Measurements from ENCODE around the gene RPS6KB1. TPM values are rescaled to one million over a fixed set of nuclear protein-coding genes. Genes with fewer than 3 reads are reported as not detected.
"Not testable (repeated sequence)": the region's sequence is repeated elsewhere in the genome, so short reads cannot be mapped to it uniquely, and the experiment has no call there.

RPS6KB1 gene
- total RNA-seq, 1 donor from 2014 or later: 29.0 TPM

- Histone ChIP-seq H3K4me1 (no peaks in the 10 kb centered on the region), H3K27me3 (ENCODE audit: low read depth) (no peaks in the 10 kb centered on the region), H3K9me3 (no peaks in the 10 kb centered on the region), H3K27ac (no peak overlapping the region), H3K36me3 (peaks cover 33% of the 10 kb centered on the region), H3K4me3 (no peak overlapping the region)
- TF ChIP-seq, protein P1, sequence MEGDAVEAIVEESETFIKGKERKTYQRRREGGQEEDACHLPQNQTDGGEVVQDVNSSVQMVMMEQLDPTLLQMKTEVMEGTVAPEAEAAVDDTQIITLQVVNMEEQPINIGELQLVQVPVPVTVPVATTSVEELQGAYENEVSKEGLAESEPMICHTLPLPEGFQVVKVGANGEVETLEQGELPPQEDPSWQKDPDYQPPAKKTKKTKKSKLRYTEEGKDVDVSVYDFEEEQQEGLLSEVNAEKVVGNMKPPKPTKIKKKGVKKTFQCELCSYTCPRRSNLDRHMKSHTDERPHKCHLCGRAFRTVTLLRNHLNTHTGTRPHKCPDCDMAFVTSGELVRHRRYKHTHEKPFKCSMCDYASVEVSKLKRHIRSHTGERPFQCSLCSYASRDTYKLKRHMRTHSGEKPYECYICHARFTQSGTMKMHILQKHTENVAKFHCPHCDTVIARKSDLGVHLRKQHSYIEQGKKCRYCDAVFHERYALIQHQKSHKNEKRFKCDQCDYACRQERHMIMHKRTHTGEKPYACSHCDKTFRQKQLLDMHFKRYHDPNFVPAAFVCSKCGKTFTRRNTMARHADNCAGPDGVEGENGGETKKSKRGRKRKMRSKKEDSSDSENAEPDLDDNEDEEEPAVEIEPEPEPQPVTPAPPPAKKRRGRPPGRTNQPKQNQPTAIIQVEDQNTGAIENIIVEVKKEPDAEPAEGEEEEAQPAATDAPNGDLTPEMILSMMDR (IDR thresholded peaks at IDR 0.05): no peak
- DNase-seq (no peak), ATAC-seq (no peak)
- intact Hi-C loops (cut with DNase I): no loop called here
Observed at GRCh38 chr17:59869941-59870218, 23.0 kb upstream of the RPS6KB1 start.

GRCh38 chr17:59870482-59870881, 22.4 kb upstream of the RPS6KB1 start:
- ATAC-seq (no peak), DNase-seq (no peak)
- Histone ChIP-seq H3K36me3 (peaks cover 32% of the 10 kb centered on the region), H3K27ac (no peak overlapping the region), H3K27me3 (ENCODE audit: low read depth) (no peaks in the 10 kb centered on the region), H3K4me3 (no peak overlapping the region), H3K9me3 (no peaks in the 10 kb centered on the region), H3K4me1 (no peaks in the 10 kb centered on the region)
- intact Hi-C loops (cut with DNase I): no loop called here
- TF ChIP-seq, protein P1 (IDR thresholded peaks at IDR 0.05): no peak

DNA sequence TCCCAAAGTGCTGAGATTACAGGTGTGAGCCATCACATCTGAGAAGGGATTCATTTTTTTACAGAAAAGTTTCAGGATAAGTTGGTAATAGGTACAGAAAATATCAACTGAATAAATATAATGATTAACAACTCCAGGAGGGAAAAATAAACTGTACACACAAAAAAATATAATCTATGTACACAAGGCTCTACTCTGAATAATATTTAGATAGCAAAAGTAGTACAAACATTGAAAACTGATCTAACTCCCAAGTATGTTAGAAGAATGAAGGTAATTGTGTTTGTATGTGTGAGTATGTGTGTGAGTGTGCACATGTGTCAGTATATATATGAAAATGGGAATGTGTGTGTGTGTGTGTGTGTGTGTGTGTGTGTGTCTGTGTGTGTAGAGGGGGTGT, 20.6 kb upstream of the RPS6KB1 start:
- Histone ChIP-seq H3K9me3 (no peaks in the 10 kb centered on the region), H3K27ac (no peak overlapping the region), H3K36me3 (peaks cover 49% of the 10 kb centered on the region), H3K4me1 (no peaks in the 10 kb centered on the region), H3K4me3 (no peak overlapping the region), H3K27me3 (ENCODE audit: low read depth) (no peaks in the 10 kb centered on the region)
- ATAC-seq (no peak), DNase-seq (no peak)
- TF ChIP-seq, protein P1 (IDR thresholded peaks at IDR 0.05): no peak
- intact Hi-C loops (cut with DNase I): no loop called here

GRCh38 chr17:59873414-59873813, 19.5 kb upstream of the RPS6KB1 start:
- H3K9me3 ChIP-seq; H3K4me3 ChIP-seq; H3K27me3 ChIP-seq (ENCODE audit: low read depth); DNase-seq; ATAC-seq; H3K27ac ChIP-seq; H3K4me1 ChIP-seq; intact Hi-C loops (cut with DNase I): not testable (repeated sequence)
- H3K36me3 ChIP-seq: peaks cover 59% of the 10 kb centered on the region

DNA sequence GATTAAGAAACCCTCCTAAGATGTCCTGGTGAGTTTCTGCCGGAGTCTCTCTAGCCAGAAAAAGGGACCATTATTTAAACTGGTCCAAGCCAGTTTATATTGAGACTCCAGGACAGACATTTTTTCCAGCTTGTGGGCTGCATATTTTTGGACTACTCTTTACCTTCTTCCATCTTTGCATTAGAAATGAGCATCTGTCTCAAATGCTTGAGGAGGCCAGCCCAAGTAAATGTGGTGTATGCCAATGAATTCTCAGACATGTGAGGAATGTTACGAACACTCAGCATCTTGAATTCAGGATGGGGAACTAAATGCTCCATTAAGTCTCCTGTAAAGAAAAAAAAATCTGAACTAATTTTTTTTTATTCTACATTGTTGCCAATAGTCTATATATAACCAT, 18.5 kb upstream of the RPS6KB1 start:
- Histone ChIP-seq H3K4me1 (no peaks in the 10 kb centered on the region), H3K4me3 (no peak overlapping the region), H3K9me3 (no peaks in the 10 kb centered on the region), H3K27me3 (ENCODE audit: low read depth) (no peaks in the 10 kb centered on the region), H3K36me3 (peaks cover 69% of the 10 kb centered on the region), H3K27ac (no peak overlapping the region)
- no peak for DNase-seq
- intact Hi-C loops (cut with DNase I): no loop called here
- ATAC-seq: no peak
- TF ChIP-seq, protein P1 (IDR thresholded peaks at IDR 0.05): no peak

GRCh38 chr17:59876107-59876506, 16.8 kb upstream of the RPS6KB1 start:
- TF ChIP-seq, protein P1 (IDR thresholded peaks at IDR 0.05): no peak
- H3K4me3 ChIP-seq: no peak overlapping the region
- no peaks in the 10 kb centered on the region for H3K9me3 ChIP-seq
- H3K27me3 ChIP-seq (ENCODE audit: low read depth): no peaks in the 10 kb centered on the region
- peaks cover 84% of the 10 kb centered on the region for H3K36me3 ChIP-seq
- DNase-seq (peak; percentile 51), ATAC-seq (no peak)
- no peaks in the 10 kb centered on the region for H3K4me1 ChIP-seq
- no peak overlapping the region for H3K27ac ChIP-seq
- intact Hi-C loops (cut with DNase I): no loop called here

Data from lower lobe of right lung (tissue), 2 donors.